Measurements from ENCODE around the gene FAF2. TPM values are rescaled to one million over a fixed set of nuclear protein-coding genes. Genes with fewer than 3 reads are reported as not detected.

FAF2 gene
- total and polyA plus RNA-seq, 12 donors = 21.2 to 68.2 (median 40.6) TPM

DNA sequence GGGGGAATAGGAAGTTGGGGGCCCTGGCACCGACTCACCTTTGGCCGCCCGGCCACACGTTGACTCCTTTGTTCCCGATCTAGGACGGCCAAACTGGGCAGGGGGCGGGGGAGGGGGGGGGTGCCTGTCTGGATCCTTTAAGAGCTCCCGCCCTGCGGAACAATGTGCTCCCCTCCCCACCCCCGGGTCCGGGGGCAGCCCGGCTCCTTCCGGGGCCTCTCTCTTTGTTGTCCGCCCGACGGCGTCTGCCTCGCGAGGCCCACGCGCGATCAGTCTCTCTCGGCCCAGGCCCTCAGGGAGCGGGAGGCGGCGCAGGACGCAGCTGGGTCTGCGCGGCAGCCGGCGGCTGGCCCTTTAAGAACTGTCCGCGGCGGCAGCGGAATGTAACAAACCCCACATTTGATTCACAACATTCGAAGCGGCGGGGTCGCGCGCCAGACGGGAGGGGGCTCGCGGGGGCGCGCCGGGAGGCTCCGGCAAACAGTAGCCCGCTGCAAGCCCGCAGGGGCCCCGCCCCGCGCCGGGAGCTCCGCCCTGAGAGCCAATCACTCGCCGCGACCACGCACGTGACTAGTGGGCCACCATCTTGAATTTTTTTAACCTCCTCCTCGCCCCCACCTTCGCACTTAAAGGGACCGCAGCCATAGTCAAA is 88.8 kb downstream of the FAF2 start, which contains the start of gene RNF44:
Gene RNF44, minus strand, starts transcription at position 501 of the 652 bp plus-strand sequence. CDS start 4,930 bp downstream, outside the sequence.
- Histone ChIP-seq H3K4me3 (peak within 1 kb of the TSS; percentile 63 to 88 (median 74)), H3K4me1 (replicated peaks in 1 of 2) (peaks cover 26 to 50% of the 10 kb centered on the region in 2 donors), H3K9me3 (replicated peaks in 1 of 3) (no peaks in the 10 kb centered on the region), H3K27ac (peak within 1 kb of the TSS; percentile 85 to 98 (median 92)), H3K27me3 (no peaks in the 10 kb centered on the region), H3K36me3 (replicated peaks in 1 of 2) (peaks cover 0 to under 1% of the 10 kb centered on the region in 2 donors)
- peak; percentile 97 to 99 (median 98) for DNase-seq
- WGBS, 4 donors = 0 to 1% (median 0%) methylated on average over 2 to 63 of the region's 63 CpGs
- TF ChIP-seq POLR2A (IDR thresholded peaks at IDR 0.05) = peak; percentile 67 to 82
- TF ChIP-seq, protein P1, sequence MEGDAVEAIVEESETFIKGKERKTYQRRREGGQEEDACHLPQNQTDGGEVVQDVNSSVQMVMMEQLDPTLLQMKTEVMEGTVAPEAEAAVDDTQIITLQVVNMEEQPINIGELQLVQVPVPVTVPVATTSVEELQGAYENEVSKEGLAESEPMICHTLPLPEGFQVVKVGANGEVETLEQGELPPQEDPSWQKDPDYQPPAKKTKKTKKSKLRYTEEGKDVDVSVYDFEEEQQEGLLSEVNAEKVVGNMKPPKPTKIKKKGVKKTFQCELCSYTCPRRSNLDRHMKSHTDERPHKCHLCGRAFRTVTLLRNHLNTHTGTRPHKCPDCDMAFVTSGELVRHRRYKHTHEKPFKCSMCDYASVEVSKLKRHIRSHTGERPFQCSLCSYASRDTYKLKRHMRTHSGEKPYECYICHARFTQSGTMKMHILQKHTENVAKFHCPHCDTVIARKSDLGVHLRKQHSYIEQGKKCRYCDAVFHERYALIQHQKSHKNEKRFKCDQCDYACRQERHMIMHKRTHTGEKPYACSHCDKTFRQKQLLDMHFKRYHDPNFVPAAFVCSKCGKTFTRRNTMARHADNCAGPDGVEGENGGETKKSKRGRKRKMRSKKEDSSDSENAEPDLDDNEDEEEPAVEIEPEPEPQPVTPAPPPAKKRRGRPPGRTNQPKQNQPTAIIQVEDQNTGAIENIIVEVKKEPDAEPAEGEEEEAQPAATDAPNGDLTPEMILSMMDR (IDR thresholded peaks at IDR 0.05) = no peak
- intact Hi-C loops (cut with DNase I) = loop anchor here in 1 of 2 donors (5.0 kb wide), 1 partner anchor 120 kb away; the partner anchor contains the start of gene CLTB

DNA sequence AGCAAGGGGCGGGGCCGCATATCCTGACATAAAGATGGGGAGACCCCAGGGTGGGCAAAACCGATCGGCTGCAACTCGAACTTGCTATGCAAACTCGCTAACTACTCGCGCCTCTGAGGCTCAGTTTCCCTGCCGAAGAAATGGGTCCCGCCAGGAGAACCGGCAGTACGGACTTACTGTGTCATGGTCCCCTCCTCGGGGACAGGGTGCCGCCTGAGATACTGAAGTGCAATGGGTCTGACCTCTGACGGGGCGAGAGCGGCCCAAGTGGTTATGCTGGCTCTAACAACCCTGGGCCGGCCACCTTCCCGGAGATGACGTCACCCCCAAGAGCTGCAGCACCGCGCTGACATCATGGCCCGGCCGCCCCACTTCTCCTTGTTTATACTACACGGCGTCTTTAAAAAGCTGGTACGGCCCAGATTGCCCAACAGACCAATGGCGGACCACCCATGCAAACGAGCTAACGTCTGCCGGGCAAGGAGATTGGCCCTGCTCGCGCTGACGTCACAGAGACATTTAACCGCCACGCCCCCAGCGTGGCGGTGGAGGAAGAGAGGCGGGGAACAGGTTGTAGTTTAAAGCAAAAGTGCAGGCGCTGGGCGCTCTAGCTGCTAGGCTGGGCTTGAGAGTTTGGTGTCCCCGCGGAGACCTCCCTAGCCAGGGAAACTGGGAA is 89.5 kb downstream of the FAF2 start:
- no peaks in the 10 kb centered on the region for H3K27me3 ChIP-seq
- WGBS, 4 donors = 0 to 1% (median 1%) methylated on average over 27 to 43 of the region's 43 CpGs
- no peaks in the 10 kb centered on the region for H3K9me3 ChIP-seq (replicated peaks in 1 of 3)
- peak; percentile 97 to 100 (median 100) for DNase-seq
- TF ChIP-seq POLR2A (IDR thresholded peaks at IDR 0.05) = peak in 1 of 2 donors; percentile 83
- TF ChIP-seq, protein P1 (IDR thresholded peaks at IDR 0.05) = peak in 2 of 6 experiments; percentile 14
- H3K4me1 ChIP-seq (replicated peaks in 1 of 2) = peaks cover 30 to 56% of the 10 kb centered on the region in 2 donors
- peak overlapping the region; percentile 2 to 88 (median 66) for H3K4me3 ChIP-seq
- intact Hi-C loops (cut with DNase I) = loop anchor here in 1 of 2 donors (5.0 kb wide), 1 partner anchor 120 kb away; the partner anchor contains the start of gene CLTB
- peak overlapping the region; percentile 85 to 98 (median 92) for H3K27ac ChIP-seq
- no peaks in the 10 kb centered on the region for H3K36me3 ChIP-seq (replicated peaks in 1 of 2)

DNA sequence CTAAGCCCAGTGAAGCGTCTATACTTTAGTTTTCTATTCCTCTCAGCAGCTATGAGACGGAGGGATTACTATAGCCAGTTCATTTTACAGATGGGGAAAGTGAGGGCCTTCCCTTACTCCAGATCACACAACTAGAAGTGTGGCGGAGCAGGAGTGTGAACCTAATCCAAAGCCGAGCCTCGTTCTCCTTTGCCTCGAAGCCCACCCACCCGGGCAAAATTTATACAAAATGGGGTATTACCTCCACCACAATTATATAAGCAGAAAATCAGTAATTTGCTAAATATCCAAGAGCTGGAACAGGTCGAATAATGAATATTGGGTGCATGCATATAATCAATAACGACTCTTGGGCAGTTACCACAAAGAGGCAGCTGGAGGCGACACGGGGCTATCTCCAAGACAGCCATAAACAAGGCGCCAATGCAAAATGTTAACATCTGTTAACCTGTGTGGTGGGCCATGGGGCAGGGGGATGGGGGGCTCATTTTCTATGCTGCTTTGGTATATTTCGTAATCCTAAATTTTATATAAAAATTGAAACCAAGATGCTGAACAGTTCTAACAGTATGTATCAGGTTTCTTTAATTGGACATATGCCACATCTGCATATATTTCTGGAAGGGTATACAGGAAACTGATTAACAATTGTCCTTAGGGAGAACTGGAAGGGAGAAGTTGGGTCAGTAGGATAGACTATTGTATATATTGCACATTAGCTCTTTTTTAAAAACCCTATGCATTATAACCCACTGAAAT is 90.2 kb downstream of the FAF2 start:
- Histone ChIP-seq H3K9me3 (replicated peaks in 1 of 3) (no peaks in the 10 kb centered on the region), H3K36me3 (replicated peaks in 1 of 2) (no peaks in the 10 kb centered on the region), H3K4me1 (replicated peaks in 1 of 2) (peaks cover 26 to 50% of the 10 kb centered on the region in 2 donors), H3K27me3 (no peaks in the 10 kb centered on the region), H3K4me3 (peak overlapping the region in 1 of 4 donors; percentile 74), H3K27ac (peak overlapping the region in 3 of 5 donors; percentile 92 to 98 (median 98))
- DNase-seq = no peak
- TF ChIP-seq POLR2A (IDR thresholded peaks at IDR 0.05) = no peak
- TF ChIP-seq, protein P1 (IDR thresholded peaks at IDR 0.05) = no peak
- intact Hi-C loops (cut with DNase I) = loop anchor here in 1 of 2 donors (5.0 kb wide), 1 partner anchor 121 kb away; the partner anchor contains the start of gene CLTB
- WGBS, 4 donors = 23 to 26% (median 25%) methylated on average over 13 of the region's 13 CpGs

Measured in adrenal gland (tissue), 12 donors.